Prostate gland (tissue), 2 donors: ENCODE results near the gene CAT.

Source experiments
- CTCF ChIP-seq, 4 experiments: fragments of 200-600 bp in 2 of 4; fragments of 450-650 bp in 2 of 4; sonication (generic) in 2 of 4; IDR thresholded peaks; 1 replicate in 3 of 4; 2 replicates in 1 of 4; pipeline ENCODE4 v1.5.1; 2016 to 2019; ENCODE audit warnings: antibody characterized with exemption in 4 of 4, mild to moderate bottlenecking in 2 of 4, moderate library complexity in 2 of 4
- POLR2A ChIP-seq: fragments of 450-650 bp; IDR thresholded peaks from one replicate; pipeline ENCODE4 v1.6.1; 2016; ENCODE audit warnings: antibody characterized with exemption, mild to moderate bottlenecking
- POLR2AphosphoS5 ChIP-seq: sonication (generic); formaldehyde crosslinking; IDR thresholded peaks from one replicate; pipeline ENCODE4 v1.6.1; 2017; ENCODE audit warnings: antibody characterized with exemption

GRCh38 chr11:34516247-34517040 lies 77.7 kb downstream of the CAT start:
- TF ChIP-seq POLR2A (no peak), POLR2AphosphoS5 (no peak), CTCF (IDR thresholded peaks at IDR 0.05) (no peak)
